ENCODE measurements around the gene TNXB.

DNA sequence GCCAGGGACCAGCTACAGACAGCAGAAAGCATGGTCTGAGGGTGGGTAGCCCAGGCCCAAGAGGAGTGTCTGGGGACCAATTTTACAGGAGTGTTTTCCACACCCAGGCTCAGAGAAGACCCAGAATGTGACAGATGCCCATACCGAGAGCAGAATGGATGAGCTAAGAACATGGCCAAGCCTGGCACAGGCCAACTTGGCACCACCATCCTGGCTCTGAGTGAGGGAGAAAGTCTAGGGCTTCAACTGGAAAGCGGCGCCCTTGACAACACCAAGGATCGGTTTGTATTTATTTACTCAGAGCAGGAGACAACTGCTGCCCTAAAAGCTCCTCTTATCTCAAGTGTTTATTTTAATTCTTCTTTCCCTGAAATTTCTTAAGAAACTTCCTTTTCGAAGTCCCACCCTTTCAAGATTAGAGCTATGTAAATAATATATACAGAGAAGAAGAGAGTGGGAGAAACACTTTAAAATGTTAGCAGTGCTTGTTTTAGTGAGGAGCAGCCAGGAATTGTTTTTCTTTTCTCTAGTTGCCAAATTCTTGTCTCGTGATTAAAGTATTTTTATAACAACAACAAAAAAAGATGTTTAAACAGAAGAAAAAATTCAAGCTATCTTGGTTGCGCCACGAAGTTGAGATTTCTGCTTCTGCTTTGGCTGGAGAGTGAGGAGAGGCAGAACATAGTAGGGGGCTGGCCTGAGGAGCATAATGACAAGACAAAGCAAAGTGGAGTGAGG is 16.2 kb downstream of the TNXB start:
- TF ChIP-seq PHF8 (IDR thresholded peaks at IDR 0.05; ENCODE audit: borderline replicate concordance, low read depth) (no peak), TP53 (CRISPR knock-in tag; IDR thresholded peaks at IDR 0.05) (no peak), MAZ (IDR thresholded peaks at IDR 0.05; ENCODE audit: borderline replicate concordance, low read depth, low read length) (no peak), EHMT2 (IDR thresholded peaks at IDR 0.05; ENCODE audit: low read depth) (no peak), NFE2L2 (conservative IDR thresholded peaks at IDR 0.05; ENCODE audit: low read length) (no peak), RFX5 (IDR thresholded peaks at IDR 0.05) (no peak), JUN (IDR thresholded peaks at IDR 0.05) (no peak), POLR2A (IDR thresholded peaks at IDR 0.05; ENCODE audit: low read length) (no peak), SREBF2 (IDR thresholded peaks at IDR 0.05) (no peak), RNF2 (IDR thresholded peaks at IDR 0.05; ENCODE audit: borderline replicate concordance, low read depth) (no peak)
- TF ChIP-seq, protein P1, sequence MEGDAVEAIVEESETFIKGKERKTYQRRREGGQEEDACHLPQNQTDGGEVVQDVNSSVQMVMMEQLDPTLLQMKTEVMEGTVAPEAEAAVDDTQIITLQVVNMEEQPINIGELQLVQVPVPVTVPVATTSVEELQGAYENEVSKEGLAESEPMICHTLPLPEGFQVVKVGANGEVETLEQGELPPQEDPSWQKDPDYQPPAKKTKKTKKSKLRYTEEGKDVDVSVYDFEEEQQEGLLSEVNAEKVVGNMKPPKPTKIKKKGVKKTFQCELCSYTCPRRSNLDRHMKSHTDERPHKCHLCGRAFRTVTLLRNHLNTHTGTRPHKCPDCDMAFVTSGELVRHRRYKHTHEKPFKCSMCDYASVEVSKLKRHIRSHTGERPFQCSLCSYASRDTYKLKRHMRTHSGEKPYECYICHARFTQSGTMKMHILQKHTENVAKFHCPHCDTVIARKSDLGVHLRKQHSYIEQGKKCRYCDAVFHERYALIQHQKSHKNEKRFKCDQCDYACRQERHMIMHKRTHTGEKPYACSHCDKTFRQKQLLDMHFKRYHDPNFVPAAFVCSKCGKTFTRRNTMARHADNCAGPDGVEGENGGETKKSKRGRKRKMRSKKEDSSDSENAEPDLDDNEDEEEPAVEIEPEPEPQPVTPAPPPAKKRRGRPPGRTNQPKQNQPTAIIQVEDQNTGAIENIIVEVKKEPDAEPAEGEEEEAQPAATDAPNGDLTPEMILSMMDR (IDR thresholded peaks at IDR 0.05) = no peak
- TF ChIP-seq, protein P2, sequence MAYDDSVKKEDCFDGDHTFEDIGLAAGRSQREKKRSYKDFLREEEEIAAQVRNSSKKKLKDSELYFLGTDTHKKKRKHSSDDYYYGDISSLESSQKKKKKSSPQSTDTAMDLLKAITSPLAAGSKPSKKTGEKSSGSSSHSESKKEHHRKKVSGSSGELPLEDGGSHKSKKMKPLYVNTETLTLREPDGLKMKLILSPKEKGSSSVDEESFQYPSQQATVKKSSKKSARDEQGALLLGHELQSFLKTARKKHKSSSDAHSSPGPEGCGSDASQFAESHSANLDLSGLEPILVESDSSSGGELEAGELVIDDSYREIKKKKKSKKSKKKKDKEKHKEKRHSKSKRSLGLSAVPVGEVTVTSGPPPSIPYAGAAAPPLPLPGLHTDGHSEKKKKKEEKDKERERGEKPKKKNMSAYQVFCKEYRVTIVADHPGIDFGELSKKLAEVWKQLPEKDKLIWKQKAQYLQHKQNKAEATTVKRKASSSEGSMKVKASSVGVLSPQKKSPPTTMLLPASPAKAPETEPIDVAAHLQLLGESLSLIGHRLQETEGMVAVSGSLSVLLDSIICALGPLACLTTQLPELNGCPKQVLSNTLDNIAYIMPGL (CRISPR knock-in tag; IDR thresholded peaks at IDR 0.05; ENCODE audit: borderline replicate concordance) = no peak
- TF ChIP-seq, protein P3, sequence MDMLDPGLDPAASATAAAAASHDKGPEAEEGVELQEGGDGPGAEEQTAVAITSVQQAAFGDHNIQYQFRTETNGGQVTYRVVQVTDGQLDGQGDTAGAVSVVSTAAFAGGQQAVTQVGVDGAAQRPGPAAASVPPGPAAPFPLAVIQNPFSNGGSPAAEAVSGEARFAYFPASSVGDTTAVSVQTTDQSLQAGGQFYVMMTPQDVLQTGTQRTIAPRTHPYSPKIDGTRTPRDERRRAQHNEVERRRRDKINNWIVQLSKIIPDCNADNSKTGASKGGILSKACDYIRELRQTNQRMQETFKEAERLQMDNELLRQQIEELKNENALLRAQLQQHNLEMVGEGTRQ (IDR thresholded peaks at IDR 0.05) = no peak
- TF ChIP-seq, protein P4, sequence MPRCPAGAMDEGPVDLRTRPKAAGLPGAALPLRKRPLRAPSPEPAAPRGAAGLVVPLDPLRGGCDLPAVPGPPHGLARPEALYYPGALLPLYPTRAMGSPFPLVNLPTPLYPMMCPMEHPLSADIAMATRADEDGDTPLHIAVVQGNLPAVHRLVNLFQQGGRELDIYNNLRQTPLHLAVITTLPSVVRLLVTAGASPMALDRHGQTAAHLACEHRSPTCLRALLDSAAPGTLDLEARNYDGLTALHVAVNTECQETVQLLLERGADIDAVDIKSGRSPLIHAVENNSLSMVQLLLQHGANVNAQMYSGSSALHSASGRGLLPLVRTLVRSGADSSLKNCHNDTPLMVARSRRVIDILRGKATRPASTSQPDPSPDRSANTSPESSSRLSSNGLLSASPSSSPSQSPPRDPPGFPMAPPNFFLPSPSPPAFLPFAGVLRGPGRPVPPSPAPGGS (IDR thresholded peaks at IDR 0.05) = no peak
